NCI-H526 (cell line): Measurements from ENCODE around the gene HYCC1.
"Not testable (repeated sequence)": the region's sequence is repeated elsewhere in the genome, so short reads cannot be mapped to it uniquely, and the experiment has no call there.

ENCODE experiments used
- DNase-seq, 2 experiments: peaks; one replicate each; lab custom pipeline; 2025; lab: John Stamatoyannopoulos, UW

The HYCC1 gene

GRCh38 chr7:22983257-22983855 lies 30.6 kb downstream of the HYCC1 start:
- no peak for DNase-seq

- DNase-seq, result no peak
Measured at GRCh38 chr7:22980422-22980821, 33.5 kb downstream of the HYCC1 start.

- DNase-seq, result no peak
Measured at GRCh38 chr7:22979861-22980260, 34.1 kb downstream of the HYCC1 start.

- no peak for DNase-seq
Measured at GRCh38 chr7:22979251-22979650, 34.7 kb downstream of the HYCC1 start.

GRCh38 chr7:22974636-22975035 lies 39.3 kb downstream of the HYCC1 start:
- DNase-seq, result not testable (repeated sequence)

GRCh38 chr7:22972207-22972606 lies 41.7 kb downstream of the HYCC1 start:
- DNase-seq, result no peak

- DNase-seq, result no peak
Measured at GRCh38 chr7:22969010-22969431, 44.9 kb downstream of the HYCC1 start.
